Transverse colon (tissue), 3 donors: ENCODE results near the gene FARP1.

Source experiments
- EP300 ChIP-seq: sonication (generic); formaldehyde crosslinking; IDR thresholded peaks from one replicate; pipeline ENCODE4 v1.6.1; 2017; ENCODE audit warnings: antibody characterized with exemption, low read depth
- POLR2A ChIP-seq: fragments of 450-650 bp; IDR thresholded peaks from one replicate; pipeline ENCODE4 v1.6.1; 2016; ENCODE audit warnings: antibody characterized with exemption, mild to moderate bottlenecking, moderate library complexity
- TF ChIP-seq, protein P1 (sequence below), 5 experiments: fragments of 200-600 bp in 3 of 5; fragments of 450-650 bp in 2 of 5; sonication (generic) in 3 of 5; IDR thresholded peaks; 1 replicate in 2 of 5; 2 replicates in 3 of 5; pipeline ENCODE4 v1.5.1; 2016 to 2017; ENCODE audit warnings: antibody characterized with exemption in 5 of 5, inconsistent platforms in 3 of 5, mild to moderate bottlenecking in 2 of 5, moderate library complexity in 1 of 5

DNA sequence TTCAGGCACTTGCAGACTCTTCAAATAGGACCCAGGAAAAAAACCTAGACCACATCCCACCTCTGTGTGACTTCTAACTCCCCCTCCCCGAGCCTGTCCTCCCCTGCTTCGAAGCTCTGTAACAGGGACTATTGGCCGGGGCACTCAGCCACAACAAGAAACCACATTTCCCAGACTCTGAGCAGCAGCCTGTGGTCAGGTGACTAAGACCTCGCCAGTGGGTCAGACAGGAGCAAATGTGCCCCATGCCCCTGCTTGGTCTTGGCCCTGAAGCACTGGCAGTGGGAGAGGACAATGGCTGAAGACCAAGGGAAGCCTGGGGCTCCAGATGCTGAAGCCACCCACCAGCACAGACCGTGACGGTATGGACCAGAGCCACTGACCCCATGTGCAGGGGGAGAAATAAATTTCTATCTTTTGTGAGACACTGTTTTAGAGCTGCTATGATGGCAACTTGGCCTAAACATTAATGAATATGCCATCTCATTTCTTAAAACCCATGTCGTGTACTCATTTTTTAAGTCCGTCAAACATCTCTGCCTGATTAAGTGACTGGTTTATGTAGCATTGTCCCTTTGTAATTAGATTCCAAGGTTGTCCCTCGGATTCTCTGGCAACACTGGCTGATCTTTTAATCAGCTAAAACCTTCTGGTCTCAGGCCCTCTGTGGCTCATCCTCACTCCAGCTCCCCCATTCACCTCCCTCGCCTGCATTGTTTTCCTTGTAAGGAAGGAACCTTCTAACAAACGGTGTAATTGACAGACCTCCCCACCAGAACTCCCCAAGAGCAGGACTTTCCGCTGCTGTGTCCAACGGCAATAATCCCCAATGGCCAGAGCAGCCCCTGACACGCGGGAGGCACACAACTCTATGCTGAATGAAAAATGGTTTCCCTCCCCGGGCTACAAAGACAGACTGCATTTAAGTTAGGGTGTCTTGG, 335.6 kb downstream of the FARP1 start:
- TF ChIP-seq, protein P1, sequence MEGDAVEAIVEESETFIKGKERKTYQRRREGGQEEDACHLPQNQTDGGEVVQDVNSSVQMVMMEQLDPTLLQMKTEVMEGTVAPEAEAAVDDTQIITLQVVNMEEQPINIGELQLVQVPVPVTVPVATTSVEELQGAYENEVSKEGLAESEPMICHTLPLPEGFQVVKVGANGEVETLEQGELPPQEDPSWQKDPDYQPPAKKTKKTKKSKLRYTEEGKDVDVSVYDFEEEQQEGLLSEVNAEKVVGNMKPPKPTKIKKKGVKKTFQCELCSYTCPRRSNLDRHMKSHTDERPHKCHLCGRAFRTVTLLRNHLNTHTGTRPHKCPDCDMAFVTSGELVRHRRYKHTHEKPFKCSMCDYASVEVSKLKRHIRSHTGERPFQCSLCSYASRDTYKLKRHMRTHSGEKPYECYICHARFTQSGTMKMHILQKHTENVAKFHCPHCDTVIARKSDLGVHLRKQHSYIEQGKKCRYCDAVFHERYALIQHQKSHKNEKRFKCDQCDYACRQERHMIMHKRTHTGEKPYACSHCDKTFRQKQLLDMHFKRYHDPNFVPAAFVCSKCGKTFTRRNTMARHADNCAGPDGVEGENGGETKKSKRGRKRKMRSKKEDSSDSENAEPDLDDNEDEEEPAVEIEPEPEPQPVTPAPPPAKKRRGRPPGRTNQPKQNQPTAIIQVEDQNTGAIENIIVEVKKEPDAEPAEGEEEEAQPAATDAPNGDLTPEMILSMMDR (IDR thresholded peaks at IDR 0.05): peak in 1 of 5 experiments; percentile 31
- no peak for TF ChIP-seq EP300
- TF ChIP-seq POLR2A: no peak
